CD4-positive, alpha-beta T cell (primary cell): Measurements from ENCODE around the gene PCDHGC4. TPM values are rescaled to one million over a fixed set of nuclear protein-coding genes. Genes with fewer than 3 reads are reported as not detected.

Source experiments
- ATAC-seq: fragments of 200-7000 bp; cut with Tn5 transposase; one replicate; pipeline ENCODE4 v1.10.0; 2022; ENCODE audit warnings: mild to moderate bottlenecking; ENCODE audit not compliant: poor library complexity
- CTCF ChIA-PET: fragments of 350-600 bp; sonication (Branson Sonifier 250); formaldehyde crosslinking; loops from one replicate; lab custom pipeline; 2021; ENCODE audit warnings: antibody characterized with exemption, inconsistent platforms; lab: Charles Lee
- POLR2A ChIA-PET: fragments of 350-600 bp; sonication (Branson Sonifier 250); formaldehyde crosslinking; loops from one replicate; lab custom pipeline; 2021; ENCODE audit warnings: antibody characterized with exemption, inconsistent platforms; lab: Charles Lee
- DNase-seq, 14 experiments: peaks; one replicate each; pipeline ENCODE4 v3.0.0-alpha.2; 2013 to 2020; ENCODE audit warnings: mixed read lengths in 2 of 14
- H3K27ac ChIP-seq, 2 donors: one replicate each; pipeline versions ENCODE4 v1.5.1 to v1.7.0; 2013; ENCODE audit warnings: low read length in 2 of 2, low read depth in 1 of 2, mild to moderate bottlenecking in 1 of 2
- H3K27me3 ChIP-seq, 2 experiments: 1 replicate in 1 of 2; 2 replicates in 1 of 2; pipeline versions ENCODE4 v1.6.1 to v1.7.0; 2013; ENCODE audit warnings: low read length in 2 of 2, control low read depth in 1 of 2, mild to moderate bottlenecking in 1 of 2, moderate library complexity in 1 of 2; ENCODE audit not compliant: insufficient read depth in 2 of 2, control insufficient read depth in 1 of 2
- H3K36me3 ChIP-seq: one replicate; pipeline ENCODE4 v1.6.1; 2013; ENCODE audit warnings: low read length, control low read depth; ENCODE audit not compliant: insufficient read depth
- H3K4me1 ChIP-seq: one replicate; pipeline ENCODE4 v1.6.1; 2013; ENCODE audit warnings: low read length, control low read depth; ENCODE audit not compliant: insufficient read depth
- H3K4me3 ChIP-seq: one replicate; pipeline ENCODE4 v1.5.1; 2013; ENCODE audit warnings: mild to moderate bottlenecking, low read length, moderate library complexity
- H3K9me3 ChIP-seq, 2 experiments: 1 replicate in 1 of 2; 2 replicates in 1 of 2; pipeline versions ENCODE4 v1.6.1 to v1.7.0; 2013; ENCODE audit warnings: low read length in 2 of 2, mild to moderate bottlenecking in 2 of 2, control low read depth in 1 of 2, moderate library complexity in 1 of 2; ENCODE audit not compliant: control insufficient read depth in 1 of 2, insufficient read depth in 1 of 2
- H3K27ac Mint-ChIP-seq: one replicate; pipeline ENCODE4 v1.8.0; 2020; ENCODE audit warnings: mixed read lengths
- H3K27me3 Mint-ChIP-seq: one replicate; pipeline ENCODE4 v1.8.0; 2021; ENCODE audit warnings: mixed read lengths
- H3K36me3 Mint-ChIP-seq: one replicate; pipeline ENCODE4 v1.8.0; 2021; ENCODE audit warnings: low read depth, mixed read lengths
- H3K4me1 Mint-ChIP-seq: one replicate; pipeline ENCODE4 v1.8.0; 2021; ENCODE audit warnings: low read depth, mixed read lengths
- H3K4me3 Mint-ChIP-seq: one replicate; pipeline ENCODE4 v1.8.0; 2020; ENCODE audit warnings: mild to moderate bottlenecking, mixed read lengths
- H3K9me3 Mint-ChIP-seq: one replicate; pipeline ENCODE4 v1.8.0; 2020; ENCODE audit warnings: mixed read lengths
- intact Hi-C, 2 experiments: fragments of 100-400 bp; cut with DNase I in 1 of 2; cut with micrococcal nuclease in 1 of 2; formaldehyde crosslinking; loops; one replicate each; pipeline versions ENCODE4 v1.15.1 to v1.9.0; 2023 to 2025; cut with DNase I, micrococcal nuclease
- total RNA-seq, 174 experiments: library from RNA in 2 of 174; stranded (reverse) in 2 of 174; gene quantifications; one replicate each; pipeline ENCODE4 v1.2.3 and lab custom pipeline; 2021 to 2026
- TF ChIP-seq, protein P1 (sequence below): fragments of 200-600 bp; IDR thresholded peaks from one replicate; pipeline ENCODE4 v1.8.0; 2022; ENCODE audit warnings: antibody characterized with exemption, mild to moderate bottlenecking

PCDHGC4 gene
- total RNA-seq, 2 experiments from 2014 or later = not detected

DNA sequence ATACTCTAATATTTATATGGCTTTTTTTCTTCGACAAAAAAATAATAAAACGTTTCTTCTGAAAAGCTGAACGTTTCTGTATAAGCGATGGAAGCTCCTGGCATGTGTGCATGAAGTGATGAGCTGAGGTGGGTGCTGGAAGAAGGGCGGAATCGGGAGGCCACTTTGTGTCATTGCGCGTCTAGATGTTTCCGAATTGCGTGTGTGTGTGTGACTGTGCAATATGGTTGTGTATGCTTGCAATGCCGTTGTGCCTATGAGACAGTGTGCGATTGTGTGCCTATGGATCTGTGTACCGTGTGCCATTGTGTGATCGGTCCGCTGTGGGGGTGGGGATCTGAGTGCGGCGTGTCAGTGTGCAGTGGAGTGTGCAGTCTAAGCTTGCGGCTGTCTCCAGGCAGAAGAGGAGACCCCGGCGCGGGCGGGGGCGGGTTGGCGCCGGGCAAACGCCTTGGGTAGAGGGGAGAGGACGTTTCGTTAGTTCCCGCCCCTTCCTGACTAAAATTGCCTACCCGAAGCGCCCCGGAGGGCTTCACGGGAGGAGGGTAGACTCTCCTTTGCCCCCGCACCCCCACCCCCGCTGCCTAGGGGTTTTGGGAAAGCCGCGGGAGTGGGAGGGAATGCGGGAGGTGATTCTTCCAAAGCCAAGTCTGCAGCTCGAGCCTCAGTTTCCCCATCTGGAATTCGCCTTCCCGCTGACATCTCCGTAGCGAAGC, 28.2 kb downstream of the PCDHGC4 start:
- no peaks in the 10 kb centered on the region for H3K27me3 ChIP-seq
- peak; percentile 53 for ATAC-seq
- no peak overlapping the region for H3K27ac ChIP-seq
- TF ChIP-seq, protein P1, sequence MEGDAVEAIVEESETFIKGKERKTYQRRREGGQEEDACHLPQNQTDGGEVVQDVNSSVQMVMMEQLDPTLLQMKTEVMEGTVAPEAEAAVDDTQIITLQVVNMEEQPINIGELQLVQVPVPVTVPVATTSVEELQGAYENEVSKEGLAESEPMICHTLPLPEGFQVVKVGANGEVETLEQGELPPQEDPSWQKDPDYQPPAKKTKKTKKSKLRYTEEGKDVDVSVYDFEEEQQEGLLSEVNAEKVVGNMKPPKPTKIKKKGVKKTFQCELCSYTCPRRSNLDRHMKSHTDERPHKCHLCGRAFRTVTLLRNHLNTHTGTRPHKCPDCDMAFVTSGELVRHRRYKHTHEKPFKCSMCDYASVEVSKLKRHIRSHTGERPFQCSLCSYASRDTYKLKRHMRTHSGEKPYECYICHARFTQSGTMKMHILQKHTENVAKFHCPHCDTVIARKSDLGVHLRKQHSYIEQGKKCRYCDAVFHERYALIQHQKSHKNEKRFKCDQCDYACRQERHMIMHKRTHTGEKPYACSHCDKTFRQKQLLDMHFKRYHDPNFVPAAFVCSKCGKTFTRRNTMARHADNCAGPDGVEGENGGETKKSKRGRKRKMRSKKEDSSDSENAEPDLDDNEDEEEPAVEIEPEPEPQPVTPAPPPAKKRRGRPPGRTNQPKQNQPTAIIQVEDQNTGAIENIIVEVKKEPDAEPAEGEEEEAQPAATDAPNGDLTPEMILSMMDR = no peak
- H3K36me3 ChIP-seq = peaks cover 37% of the 10 kb centered on the region
- ChIA-PET POLR2A (interaction anchor here (0.6 to 5.0 kb wide), 7 partner anchors 8 to 193 kb away, joined by 3 to 26 read pairs (median 3); partner anchors contain the start of genes PCDHGC4 and TAF7), CTCF (interaction anchor here (0.6 to 3.6 kb wide), 14 partner anchors 9 to 456 kb away, joined by 3 to 19 read pairs (median 3); partner anchors contain the start of genes PCDHGA10, PCDHGA11, PCDHGB3 and PCDHGB5)
- peak overlapping the region; percentile 72 for H3K27ac Mint-ChIP-seq
- H3K4me3 ChIP-seq = peak overlapping the region; percentile 52
- peak in 10 of 14 experiments; percentile 9 to 57 (median 24) for DNase-seq
- peaks cover 26% of the 10 kb centered on the region for H3K4me1 ChIP-seq
- peaks cover 0 to 5% of the 10 kb centered on the region in 2 experiments for H3K9me3 ChIP-seq
- H3K36me3 Mint-ChIP-seq = peaks cover 14% of the 10 kb centered on the region
- H3K4me3 Mint-ChIP-seq = peak overlapping the region; percentile 95
- intact Hi-C loops = no loop called here
- H3K27me3 Mint-ChIP-seq = peaks cover 4% of the 10 kb centered on the region
- H3K9me3 Mint-ChIP-seq = no peaks in the 10 kb centered on the region
- peaks cover 25% of the 10 kb centered on the region for H3K4me1 Mint-ChIP-seq

DNA sequence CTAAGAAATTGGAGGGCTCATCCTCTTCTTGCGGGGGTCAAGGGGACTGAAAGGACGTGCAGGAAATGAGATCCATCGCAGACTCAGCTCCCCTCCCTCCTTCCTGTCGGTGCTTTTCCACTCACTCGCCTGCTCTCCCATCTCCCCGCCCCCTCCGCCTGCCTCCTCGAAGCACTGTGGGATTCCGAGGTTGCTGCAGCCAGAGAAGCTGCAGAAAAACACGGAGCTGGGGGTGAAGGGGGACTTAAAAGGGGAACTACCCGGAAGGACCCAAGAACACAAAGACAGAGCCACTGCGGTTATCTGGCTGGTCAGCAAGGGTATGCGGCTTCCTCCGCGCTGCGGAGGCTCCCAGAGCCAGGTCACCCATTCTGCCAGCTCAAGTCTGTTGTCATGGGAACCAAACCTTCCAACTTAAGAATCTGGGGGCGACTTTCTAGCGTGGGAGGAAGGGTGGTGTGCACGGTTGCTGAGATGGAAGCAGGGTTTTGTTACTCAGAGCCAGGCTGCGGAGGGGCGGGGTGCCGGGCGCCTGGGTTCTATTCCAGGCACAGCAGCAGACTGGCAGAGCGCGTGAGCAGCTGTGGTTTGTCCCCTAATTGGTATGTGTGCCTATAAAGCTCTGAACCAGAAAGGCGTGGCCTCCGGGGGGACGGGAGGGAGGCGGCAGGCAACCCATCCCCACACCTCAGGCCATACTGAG, 28.9 kb downstream of the PCDHGC4 start:
- CTCF ChIA-PET = interaction anchor here (0.7 to 3.6 kb wide), 9 partner anchors 8 to 194 kb away, joined by 3 to 19 read pairs (median 3); partner anchors contain the start of genes PCDHGA10, PCDHGA11, PCDHGB5 and PCDHGB6
- no peaks in the 10 kb centered on the region for H3K9me3 Mint-ChIP-seq
- peaks cover 0 to 5% of the 10 kb centered on the region in 2 experiments for H3K9me3 ChIP-seq
- peaks cover 4% of the 10 kb centered on the region for H3K27me3 Mint-ChIP-seq
- peak overlapping the region; percentile 52 for H3K4me3 ChIP-seq
- peak overlapping the region in 1 of 2 donors; percentile 9 for H3K27ac ChIP-seq
- H3K36me3 Mint-ChIP-seq = peaks cover 14% of the 10 kb centered on the region
- TF ChIP-seq, protein P1 = no peak
- H3K4me1 Mint-ChIP-seq = peaks cover 25% of the 10 kb centered on the region
- POLR2A ChIA-PET = interaction anchor here (0.6 to 5.0 kb wide), 4 partner anchors 10 to 193 kb away, joined by 3 to 26 read pairs (median 3); partner anchors contain the start of gene TAF7
- H3K27ac Mint-ChIP-seq = peak overlapping the region; percentile 68
- peaks cover 44% of the 10 kb centered on the region for H3K36me3 ChIP-seq
- peak overlapping the region; percentile 95 for H3K4me3 Mint-ChIP-seq
- peak; percentile 45 for ATAC-seq
- H3K27me3 ChIP-seq = no peaks in the 10 kb centered on the region
- peak in 11 of 14 experiments; percentile 9 to 61 (median 36) for DNase-seq
- peaks cover 26% of the 10 kb centered on the region for H3K4me1 ChIP-seq
- intact Hi-C loops = no loop called here
